ENCODE results near the gene DDAH2.

DDAH2 gene

GRCh38 chr6:31737315-31737990 lies 8.4 kb upstream of the DDAH2 start (continued):
- TF ChIP-seq KLF1 (tag by site-specific recombination; IDR thresholded peaks at IDR 0.05) (peak; percentile 100), ZNF132 (tag by site-specific recombination; IDR thresholded peaks at IDR 0.05; ENCODE audit: borderline replicate concordance) (no peak), HOXC10 (CRISPR knock-in tag; IDR thresholded peaks at IDR 0.05) (no peak), ZBTB20 (tag by site-specific recombination; IDR thresholded peaks at IDR 0.05) (peak; percentile 21; the same call in 1 of the 2 replicates)
- TF ChIP-seq, protein P1, sequence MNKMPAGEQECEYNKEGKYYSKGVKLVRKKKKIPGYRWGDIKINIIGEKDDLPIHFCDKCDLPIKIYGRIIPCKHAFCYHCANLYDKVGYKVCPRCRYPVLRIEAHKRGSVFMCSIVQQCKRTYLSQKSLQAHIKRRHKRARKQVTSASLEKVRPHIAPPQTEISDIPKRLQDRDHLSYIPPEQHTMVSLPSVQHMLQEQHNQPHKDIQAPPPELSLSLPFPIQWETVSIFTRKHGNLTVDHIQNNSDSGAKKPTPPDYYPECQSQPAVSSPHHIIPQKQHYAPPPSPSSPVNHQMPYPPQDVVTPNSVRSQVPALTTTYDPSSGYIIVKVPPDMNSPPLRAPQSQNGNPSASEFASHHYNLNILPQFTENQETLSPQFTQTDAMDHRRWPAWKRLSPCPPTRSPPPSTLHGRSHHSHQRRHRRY (tag by site-specific recombination; IDR thresholded peaks at IDR 0.05): 0 out of 2 replicates have a peak, but pooled peaks have one; percentile 22

DNA sequence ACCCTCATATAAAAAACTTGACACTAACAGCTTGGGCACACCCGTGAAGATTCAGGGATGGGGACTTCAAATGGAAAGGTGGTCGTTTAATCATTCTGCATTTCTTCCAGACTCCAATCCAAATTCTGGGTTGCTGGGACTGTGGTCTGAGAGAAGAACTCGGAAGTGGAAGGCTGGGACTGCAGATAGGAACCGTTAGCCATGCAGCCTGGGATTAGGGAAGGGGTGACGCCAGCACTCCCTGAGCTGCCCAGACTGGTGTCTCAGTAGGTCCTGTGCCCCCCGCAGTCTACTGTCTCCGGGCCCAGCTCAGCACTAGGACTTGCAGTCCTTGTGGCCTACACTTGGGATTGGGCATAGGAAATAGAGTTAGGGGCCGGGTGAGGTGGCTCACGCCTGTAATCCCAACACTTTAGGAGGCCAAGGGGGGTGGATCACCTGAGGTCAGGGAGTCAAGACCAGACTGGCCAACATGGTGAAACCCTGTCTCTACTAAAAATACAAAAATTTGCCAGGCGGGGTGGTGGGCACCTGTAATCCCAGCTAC lies 7.7 kb upstream of the DDAH2 start:
- Histone ChIP-seq H3K27ac (ENCODE audit: extremely low read depth, low read depth, low read length) (peak overlapping the region; percentile 52; the same call in 1 of the 2 replicates), H3K36me3 (ENCODE audit: control insufficient read depth in 2 of 2, insufficient read depth in 1 of 2, low read length in 2 of 2) (peaks cover 10 to 36% of the 10 kb centered on the region in 2 experiments; a peak in 2 of 3 replicates), H3K4me3 (ENCODE audit: low read depth, low read length) (peak overlapping the region; percentile 64), H3K9me3 (ENCODE audit: control insufficient read depth, insufficient read depth, low read depth, low read length) (no peaks in the 10 kb centered on the region), H3K4me1 (ENCODE audit: control insufficient read depth, insufficient read depth, low read length) (peaks cover 35% of the 10 kb centered on the region)
- no peak for TF ChIP-seq ZNF23 (tag by site-specific recombination; IDR thresholded peaks at IDR 0.05; ENCODE audit: borderline replicate concordance)
- 0 out of 2 replicates have a peak, but pooled peaks have one; percentile 10 for TF ChIP-seq ZNF548 (tag by site-specific recombination; IDR thresholded peaks at IDR 0.05)
- TF ChIP-seq ZNF624 (tag by site-specific recombination; IDR thresholded peaks at IDR 0.05): no peak
- TF ChIP-seq ZNF146 (tag by site-specific recombination; IDR thresholded peaks at IDR 0.05): no peak
- TF ChIP-seq ZBTB48 (tag by site-specific recombination; IDR thresholded peaks at IDR 0.05): peak; percentile 64
- no peak for TF ChIP-seq ZNF324 (tag by site-specific recombination; IDR thresholded peaks at IDR 0.05)
- TF ChIP-seq, protein P2, sequence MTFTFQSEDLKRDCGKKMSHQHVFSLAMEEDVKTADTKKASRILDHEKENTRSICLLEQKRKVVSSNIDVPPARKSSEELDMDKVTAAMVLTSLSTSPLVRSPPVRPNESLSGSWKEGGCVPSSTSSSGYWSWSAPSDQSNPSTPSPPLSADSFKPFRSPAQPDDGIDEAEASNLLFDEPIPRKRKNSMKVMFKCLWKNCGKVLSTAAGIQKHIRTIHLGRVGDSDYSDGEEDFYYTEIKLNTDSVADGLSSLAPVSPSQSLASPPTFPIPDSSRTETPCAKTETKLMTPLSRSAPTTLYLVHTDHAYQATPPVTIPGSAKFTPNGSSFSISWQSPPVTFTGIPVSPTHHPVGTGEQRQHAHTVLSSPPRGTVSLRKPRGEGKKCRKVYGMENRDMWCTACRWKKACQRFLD (tag by site-specific recombination; IDR thresholded peaks at IDR 0.05): no peak
- TF ChIP-seq ZNF521 (tag by site-specific recombination; IDR thresholded peaks at IDR 0.05): no peak
- TF ChIP-seq ZBTB7A (tag by site-specific recombination; IDR thresholded peaks at IDR 0.05; ENCODE audit: low read depth): 0 out of 2 replicates have a peak, but pooled peaks have one; percentile 11
- no peak for TF ChIP-seq HOXD13 (CRISPR knock-in tag; IDR thresholded peaks at IDR 0.05; ENCODE audit: borderline replicate concordance)
- TF ChIP-seq ZNF558 (tag by site-specific recombination; IDR thresholded peaks at IDR 0.05): no peak
- 0 out of 2 replicates have a peak, but pooled peaks have one; percentile 6 for TF ChIP-seq WT1 (tag by site-specific recombination; IDR thresholded peaks at IDR 0.05)
- TF ChIP-seq, protein P1 (tag by site-specific recombination; IDR thresholded peaks at IDR 0.05): no peak
- ChIA-PET CTCF (interaction anchor here (0.6 to 2.7 kb wide), 9 partner anchors 9 to 126 kb away, joined by 3 to 24 read pairs (median 5); partner anchors contain the start of genes HSPA1A, HSPA1B and HSPA1L), POLR2A (interaction anchor here (0.5 to 6.8 kb wide), 19 partner anchors 8 to 234 kb away, joined by 3 to 102 read pairs (median 6); partner anchors contain the start of genes ABHD16A, BAG6, DDAH2 and HSPA1A)

GRCh38 chr6:31736021-31736767 lies 7.1 kb upstream of the DDAH2 start, which contains the start of gene CLIC1:
Gene CLIC1 (minus strand): TSS chr6:31736530. CDS start chr6:31736300, 230 bp downstream.
- H3K4me1 ChIP-seq (ENCODE audit: control insufficient read depth, insufficient read depth, low read length): peaks cover 35% of the 10 kb centered on the region
- peaks cover 11 to 36% of the 10 kb centered on the region in 2 experiments; a peak in 2 of 3 replicates for H3K36me3 ChIP-seq (ENCODE audit: control insufficient read depth in 2 of 2, insufficient read depth in 1 of 2, low read length in 2 of 2)
- no peaks in the 10 kb centered on the region for H3K9me3 ChIP-seq (ENCODE audit: control insufficient read depth, insufficient read depth, low read depth, low read length)
- peak within 1 kb of the TSS; percentile 64 for H3K4me3 ChIP-seq (ENCODE audit: low read depth, low read length)
- CTCF ChIA-PET: interaction anchor here (0.6 to 2.7 kb wide), 10 partner anchors 8 to 103 kb away, joined by 3 to 24 read pairs (median 5); partner anchors contain the start of genes HSPA1A, HSPA1B and HSPA1L
- POLR2A ChIA-PET: interaction anchor here (0.5 to 6.8 kb wide), 21 partner anchors 13 to 235 kb away, joined by 3 to 102 read pairs (median 5); partner anchors contain the start of genes ABHD16A, BAG6, C6orf47 and GPANK1
- H3K27ac ChIP-seq (ENCODE audit: extremely low read depth, low read depth, low read length): peak within 1 kb of the TSS; percentile 52
- TF ChIP-seq ZNF114 (tag by site-specific recombination; IDR thresholded peaks at IDR 0.05) (no peak), SP3 (tag by site-specific recombination; IDR thresholded peaks at IDR 0.05) (peak; percentile 95), GFI1B (tag by site-specific recombination; IDR thresholded peaks at IDR 0.05) (no peak), MEIS1 (CRISPR knock-in tag; IDR thresholded peaks at IDR 0.05; ENCODE audit: borderline replicate concordance) (no peak), ZNF112 (tag by site-specific recombination; IDR thresholded peaks at IDR 0.05) (no peak), ZNF623 (tag by site-specific recombination; IDR thresholded peaks at IDR 0.05) (no peak), ZFP37 (tag by site-specific recombination; IDR thresholded peaks at IDR 0.05) (0 out of 2 replicates have a peak, but pooled peaks have one; percentile 50), PRDM1 (tag by site-specific recombination; IDR thresholded peaks at IDR 0.05) (no peak), ZNF561 (tag by site-specific recombination; IDR thresholded peaks at IDR 0.05; ENCODE audit: borderline replicate concordance) (no peak), ZNF16 (tag by site-specific recombination; IDR thresholded peaks at IDR 0.05; ENCODE audit: low read depth) (no peak)
- TF ChIP-seq, protein P2 (tag by site-specific recombination; IDR thresholded peaks at IDR 0.05): no peak

Data from HEK293 (cell line).